ENCODE data around the gene OSER1. TPM values are rescaled to one million over a fixed set of nuclear protein-coding genes. Genes with fewer than 3 reads are reported as not detected.

OSER1 gene
- total RNA-seq, 1 experiment from 2014 or later, result 35.7 TPM

DNA sequence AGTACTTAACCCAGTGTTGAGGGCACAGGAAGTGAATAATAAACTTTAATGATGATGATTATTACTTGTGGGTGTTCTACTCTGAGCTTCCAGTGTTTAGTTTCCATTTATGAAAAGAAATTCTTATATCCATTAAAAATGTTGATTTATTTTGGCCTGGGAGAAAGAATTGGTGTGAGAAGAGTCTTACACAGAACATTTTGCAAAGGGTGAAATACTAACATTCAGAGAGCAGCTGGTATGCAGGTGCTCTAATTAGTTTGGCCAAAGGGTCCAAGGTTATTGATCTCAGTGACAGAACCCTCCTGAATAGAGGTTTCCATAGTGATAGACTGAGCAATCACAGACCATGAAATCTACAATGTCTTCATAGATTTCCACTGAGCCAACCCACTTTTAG is 4.4 kb downstream of the OSER1 start:
- Mint-ChIP-seq H3K4me3 (no peak overlapping the region), H3K9me3 (peaks cover 0 to 2% of the 10 kb centered on the region in 2 experiments; a peak in 2 of 5 replicates), H3K36me3 (ENCODE audit: insufficient read depth in 1 of 3, low read depth in 3 of 3) (peaks cover 19 to 47% (median 43%) of the 10 kb centered on the region in 3 experiments), H3K4me1 (peaks cover 17 to 25% of the 10 kb centered on the region in 2 experiments), H3K27ac (peak overlapping the region in 1 of 3 experiments; percentile 49; a peak in 1 of 7 replicates), H3K27me3 (ENCODE audit: low read depth) (no peaks in the 10 kb centered on the region)
- peaks cover 8% of the 10 kb centered on the region for H3K23me2 ChIP-seq (ENCODE audit: insufficient read length, low read depth, low read length, poor library complexity, severe bottlenecking)
- no peak overlapping the region for H3K27ac ChIP-seq (ENCODE audit: insufficient read length, low read depth, low read length)
- no peak overlapping the region for H4K8ac ChIP-seq (replicated peaks; ENCODE audit: insufficient read length, low read depth, low read length)
- H3K79me2 ChIP-seq (ENCODE audit: insufficient read depth, low read length), result peaks cover 21% of the 10 kb centered on the region
- no peak overlapping the region for H3T11ph ChIP-seq (ENCODE audit: low read length)
- no peak overlapping the region for H2AK5ac ChIP-seq (ENCODE audit: insufficient read length, low read length)
- H3K4me1 ChIP-seq (ENCODE audit: insufficient read depth, low read length), result no peaks in the 10 kb centered on the region
- no peak overlapping the region for H4K91ac ChIP-seq (ENCODE audit: insufficient read length, low read depth, low read length)
- no peak overlapping the region for H3K23ac ChIP-seq (ENCODE audit: insufficient read length, low read depth, low read length)
- TF ChIP-seq, protein P1, sequence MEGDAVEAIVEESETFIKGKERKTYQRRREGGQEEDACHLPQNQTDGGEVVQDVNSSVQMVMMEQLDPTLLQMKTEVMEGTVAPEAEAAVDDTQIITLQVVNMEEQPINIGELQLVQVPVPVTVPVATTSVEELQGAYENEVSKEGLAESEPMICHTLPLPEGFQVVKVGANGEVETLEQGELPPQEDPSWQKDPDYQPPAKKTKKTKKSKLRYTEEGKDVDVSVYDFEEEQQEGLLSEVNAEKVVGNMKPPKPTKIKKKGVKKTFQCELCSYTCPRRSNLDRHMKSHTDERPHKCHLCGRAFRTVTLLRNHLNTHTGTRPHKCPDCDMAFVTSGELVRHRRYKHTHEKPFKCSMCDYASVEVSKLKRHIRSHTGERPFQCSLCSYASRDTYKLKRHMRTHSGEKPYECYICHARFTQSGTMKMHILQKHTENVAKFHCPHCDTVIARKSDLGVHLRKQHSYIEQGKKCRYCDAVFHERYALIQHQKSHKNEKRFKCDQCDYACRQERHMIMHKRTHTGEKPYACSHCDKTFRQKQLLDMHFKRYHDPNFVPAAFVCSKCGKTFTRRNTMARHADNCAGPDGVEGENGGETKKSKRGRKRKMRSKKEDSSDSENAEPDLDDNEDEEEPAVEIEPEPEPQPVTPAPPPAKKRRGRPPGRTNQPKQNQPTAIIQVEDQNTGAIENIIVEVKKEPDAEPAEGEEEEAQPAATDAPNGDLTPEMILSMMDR (conservative IDR thresholded peaks at IDR 0.05), result no peak
- no peak overlapping the region for H3K9ac ChIP-seq (ENCODE audit: extremely low read depth, insufficient read length, low read length)
- H3K79me1 ChIP-seq (ENCODE audit: insufficient read depth, low read depth, low read length, poor library complexity, severe bottlenecking), result peaks cover 5% of the 10 kb centered on the region
- H3K14ac ChIP-seq (ENCODE audit: insufficient read depth, low read length), result no peak overlapping the region
- H3K27me3 ChIP-seq (ENCODE audit: insufficient read depth, low read length), result no peaks in the 10 kb centered on the region
- H3K56ac ChIP-seq (ENCODE audit: insufficient read length, low read depth, low read length), result no peak overlapping the region
- no peak overlapping the region for H2BK5ac ChIP-seq (ENCODE audit: insufficient read length, low read length)
- H3K9me3 ChIP-seq (ENCODE audit: control insufficient read depth, low read depth, low read length), result no peaks in the 10 kb centered on the region
- H2BK12ac ChIP-seq (ENCODE audit: insufficient read length, low read depth, low read length), result no peak overlapping the region
- no peak overlapping the region for H2BK20ac ChIP-seq (ENCODE audit: low read depth, low read length, poor library complexity, severe bottlenecking)
- no peak overlapping the region for H4K5ac ChIP-seq (ENCODE audit: insufficient read length, low read depth, low read length)
- no peak overlapping the region for H3K4me2 ChIP-seq (ENCODE audit: insufficient read depth, insufficient read length, low read length)
- DNase-seq, result no peak
- no peak overlapping the region for H3K18ac ChIP-seq (ENCODE audit: insufficient read length, low read depth, low read length)
- H3K4ac ChIP-seq (ENCODE audit: low read depth, low read length), result no peak overlapping the region
- H2BK15ac ChIP-seq (ENCODE audit: low read depth, low read length), result no peak overlapping the region
- H2AFZ ChIP-seq (ENCODE audit: low read length), result no peak overlapping the region
- no peaks in the 10 kb centered on the region for H4K20me1 ChIP-seq (ENCODE audit: control insufficient read depth, insufficient read depth, insufficient read length)
- H2BK120ac ChIP-seq (ENCODE audit: low read depth, low read length, poor library complexity, severe bottlenecking), result no peak overlapping the region
